ENCODE results near the gene BMAL2.

The BMAL2 gene

DNA sequence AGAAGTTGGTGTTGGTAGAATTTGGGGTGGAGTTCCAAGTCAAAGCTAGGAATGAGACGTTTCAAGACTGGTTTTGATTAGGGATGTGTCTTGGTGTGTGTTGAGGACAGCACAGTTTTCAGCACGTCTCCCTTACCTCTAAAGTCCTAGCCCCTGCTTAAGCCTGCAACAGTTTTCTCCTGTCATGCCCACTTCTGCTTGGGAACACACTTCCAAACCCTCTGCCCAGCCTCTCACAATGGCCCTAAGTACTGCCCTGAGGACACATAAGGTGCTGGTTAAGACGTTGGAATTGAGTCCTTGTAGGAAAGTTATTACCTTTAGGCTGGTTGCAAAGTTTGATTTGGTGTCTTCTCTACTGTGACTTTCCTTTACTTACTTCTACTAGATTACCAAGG, 710 bp upstream of the BMAL2 start:
- peaks cover 28% of the 10 kb centered on the region for H3K4me1 ChIP-seq (ENCODE audit: low read length)

DNA sequence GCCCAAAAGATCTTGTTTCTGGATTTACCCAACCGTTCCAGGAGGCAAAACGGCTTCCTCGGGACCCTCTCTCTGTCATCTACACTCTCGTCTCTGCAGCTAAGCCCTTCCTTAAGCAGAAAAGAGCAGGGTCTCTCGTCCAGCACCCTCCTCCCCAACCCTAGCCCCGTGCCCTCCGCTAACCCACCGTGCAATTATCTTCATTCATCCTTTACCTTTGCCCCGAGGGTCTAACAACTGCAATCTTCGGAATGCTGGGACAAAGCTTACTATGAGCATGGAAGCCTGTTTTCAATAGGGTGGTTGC, 276 bp upstream of the BMAL2 start:
- Histone ChIP-seq H3K27ac (ENCODE audit: low read length) (peak overlapping the region; percentile 81), H4K20me1 (ENCODE audit: insufficient read depth, low read length) (no peaks in the 10 kb centered on the region; the same call in 1 of the 2 replicates), H3K36me3 (replicated peaks; ENCODE audit: insufficient read depth, low read length) (no peaks in the 10 kb centered on the region), H3K4me2 (ENCODE audit: low read depth, low read length) (peak overlapping the region; percentile 87), H3K4me3 (ENCODE audit: low read length) (peak overlapping the region; percentile 93), H3K27me3 (replicated peaks; ENCODE audit: insufficient read depth, low read length) (no peaks in the 10 kb centered on the region), H3F3A (ENCODE audit: insufficient read depth, low read length) (peaks cover 28% of the 10 kb centered on the region), H3K9me2 (replicated peaks; ENCODE audit: insufficient read depth, low read length) (no peaks in the 10 kb centered on the region), H3K9ac (ENCODE audit: low read length) (peak overlapping the region; percentile 77), H3K9me3 (replicated peaks; ENCODE audit: insufficient read depth, low read length) (no peaks in the 10 kb centered on the region), H3K4me1 (ENCODE audit: low read length) (peaks cover 28% of the 10 kb centered on the region), H2AFZ (ENCODE audit: low read length) (peak overlapping the region; percentile 99), H3K79me2 (ENCODE audit: low read length) (peaks cover 38% of the 10 kb centered on the region)
- DNase-seq: no peak
- TF ChIP-seq EZH2phosphoT487 (IDR thresholded peaks at IDR 0.05; ENCODE audit: low read length) (no peak), CTCF (IDR thresholded peaks at IDR 0.05; ENCODE audit: low read length) (no peak), EZH2 (optimal IDR thresholded peaks at IDR 0.05; ENCODE audit: low read depth, low read length) (no peak)

More for the DNA sequence above, 710 bp upstream of the BMAL2 start:
- Histone ChIP-seq H3K9ac (ENCODE audit: low read length) (peak overlapping the region; percentile 77), H3K9me2 (replicated peaks; ENCODE audit: insufficient read depth, low read length) (no peaks in the 10 kb centered on the region), H4K20me1 (ENCODE audit: insufficient read depth, low read length) (no peaks in the 10 kb centered on the region; the same call in 1 of the 2 replicates), H3K27ac (ENCODE audit: low read length) (peak overlapping the region; percentile 81), H3K79me2 (ENCODE audit: low read length) (peaks cover 34% of the 10 kb centered on the region), H3K4me3 (ENCODE audit: low read length) (peak overlapping the region; percentile 93), H2AFZ (ENCODE audit: low read length) (peak overlapping the region; percentile 99), H3K4me2 (ENCODE audit: low read depth, low read length) (peak overlapping the region; percentile 87), H3K36me3 (replicated peaks; ENCODE audit: insufficient read depth, low read length) (no peaks in the 10 kb centered on the region), H3K27me3 (replicated peaks; ENCODE audit: insufficient read depth, low read length) (no peaks in the 10 kb centered on the region), H3K9me3 (replicated peaks; ENCODE audit: insufficient read depth, low read length) (no peaks in the 10 kb centered on the region), H3F3A (ENCODE audit: insufficient read depth, low read length) (peaks cover 28% of the 10 kb centered on the region)
- DNase-seq: no peak
- no peak for TF ChIP-seq EZH2 (optimal IDR thresholded peaks at IDR 0.05; ENCODE audit: low read depth, low read length)

- Histone ChIP-seq H3K27me3 (replicated peaks; ENCODE audit: insufficient read depth, low read length) (no peaks in the 10 kb centered on the region), H3K4me3 (ENCODE audit: low read length) (peak overlapping the region; percentile 93), H2AFZ (ENCODE audit: low read length) (peak overlapping the region; percentile 76), H3F3A (ENCODE audit: insufficient read depth, low read length) (peaks cover 28% of the 10 kb centered on the region), H4K20me1 (ENCODE audit: insufficient read depth, low read length) (no peaks in the 10 kb centered on the region; the same call in 1 of the 2 replicates), H3K27ac (ENCODE audit: low read length) (peak overlapping the region; percentile 29; the same call in 1 of the 2 replicates), H3K4me1 (ENCODE audit: low read length) (peaks cover 32% of the 10 kb centered on the region), H3K9me3 (replicated peaks; ENCODE audit: insufficient read depth, low read length) (no peaks in the 10 kb centered on the region), H3K79me2 (ENCODE audit: low read length) (peaks cover 50% of the 10 kb centered on the region), H3K36me3 (replicated peaks; ENCODE audit: insufficient read depth, low read length) (no peaks in the 10 kb centered on the region), H3K9ac (ENCODE audit: low read length) (peak overlapping the region; percentile 68), H3K4me2 (ENCODE audit: low read depth, low read length) (peak overlapping the region; percentile 87), H3K9me2 (replicated peaks; ENCODE audit: insufficient read depth, low read length) (no peaks in the 10 kb centered on the region)
- TF ChIP-seq EZH2 (optimal IDR thresholded peaks at IDR 0.05; ENCODE audit: low read depth, low read length): no peak
- no peak for TF ChIP-seq CTCF (IDR thresholded peaks at IDR 0.05; ENCODE audit: low read length)
- TF ChIP-seq EZH2phosphoT487 (IDR thresholded peaks at IDR 0.05; ENCODE audit: low read length): no peak
- DNase-seq: peak; percentile 64
These were observed 870 bp downstream of the BMAL2 start for GRCh38 chr12:27333403-27334009.

Measured in MM.1S (cell line).